Activated naive CD8-positive, alpha-beta T cell (primary cell): Measurements from ENCODE around the gene ACVR1B.

ENCODE experiments used
- H3K27ac Mint-ChIP-seq: one replicate; pipeline ENCODE4 v1.8.0; 2021; ENCODE audit warnings: mixed read lengths
- H3K27me3 Mint-ChIP-seq: one replicate; pipeline ENCODE4 v1.8.0; 2021; ENCODE audit warnings: mixed read lengths
- H3K36me3 Mint-ChIP-seq: one replicate; pipeline ENCODE4 v1.8.0; 2021; ENCODE audit warnings: mixed read lengths
- H3K4me1 Mint-ChIP-seq: one replicate; pipeline ENCODE4 v1.8.0; 2021; ENCODE audit warnings: low read depth, mixed read lengths
- H3K4me3 Mint-ChIP-seq: one replicate; pipeline ENCODE4 v1.8.0; 2021; ENCODE audit warnings: mild to moderate bottlenecking, mixed read lengths
- H3K9me3 Mint-ChIP-seq: one replicate; pipeline ENCODE4 v1.8.0; 2021; ENCODE audit warnings: low read depth, mixed read lengths

Gene ACVR1B

DNA sequence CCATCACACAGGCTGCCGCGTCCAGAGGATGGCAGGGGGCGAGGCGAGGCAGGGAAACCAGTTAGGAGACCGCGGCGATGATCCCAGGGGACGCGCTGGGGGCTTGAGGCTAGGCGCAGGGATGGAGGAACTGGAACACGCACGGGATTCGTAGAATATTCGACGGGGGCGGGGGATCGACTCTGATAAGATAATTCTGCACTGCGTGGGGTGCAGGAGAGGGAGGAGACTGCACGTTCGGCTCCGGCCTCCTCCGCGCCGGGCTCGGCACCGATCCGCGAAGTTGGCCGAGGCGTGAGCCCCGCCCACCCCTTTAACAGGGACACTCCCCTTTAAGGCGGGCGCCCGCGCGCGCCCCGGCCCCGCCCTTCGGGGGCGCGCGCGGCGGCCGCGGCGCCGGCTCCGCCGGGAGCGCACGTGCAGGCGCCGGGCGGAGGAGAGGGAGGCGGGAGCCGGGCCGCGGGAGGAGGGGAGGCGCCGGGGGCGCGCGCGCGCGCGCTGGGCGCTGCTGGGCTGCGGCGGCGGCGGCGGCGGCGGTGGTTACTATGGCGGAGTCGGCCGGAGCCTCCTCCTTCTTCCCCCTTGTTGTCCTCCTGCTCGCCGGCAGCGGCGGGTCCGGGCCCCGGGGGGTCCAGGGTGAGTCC is at the start of gene ACVR1B:
ACVR1B (plus strand) TSS at position 501 of the 644 bp plus-strand sequence; CDS start at position 546, 45 bp downstream.
- H3K9me3 Mint-ChIP-seq: no peaks in the 10 kb centered on the region
- peak within 1 kb of the TSS; percentile 74 for H3K27ac Mint-ChIP-seq
- peaks cover 46% of the 10 kb centered on the region for H3K4me1 Mint-ChIP-seq
- H3K36me3 Mint-ChIP-seq: no peaks in the 10 kb centered on the region
- peak within 1 kb of the TSS; percentile 97 for H3K4me3 Mint-ChIP-seq
- no peaks in the 10 kb centered on the region for H3K27me3 Mint-ChIP-seq

DNA sequence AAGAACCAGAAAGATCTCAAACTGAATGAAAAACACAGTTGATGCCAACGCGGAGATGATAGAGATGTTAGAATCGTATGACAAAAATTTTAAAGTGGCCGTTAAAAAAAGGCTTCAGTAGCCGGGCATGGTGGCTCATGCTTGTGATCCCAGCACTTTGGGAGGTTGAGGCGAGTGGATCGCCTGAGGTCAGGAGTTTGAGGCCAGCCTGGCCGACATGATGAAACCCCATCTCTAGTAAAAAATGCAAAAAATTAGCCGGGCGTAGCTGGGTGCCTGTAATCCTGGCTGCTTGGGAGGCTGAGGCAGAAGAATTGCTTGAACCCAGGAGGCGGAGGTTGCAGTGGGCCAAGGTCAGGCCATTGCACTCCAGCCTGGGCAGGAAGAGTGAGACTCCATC is 49.6 kb upstream of the ACVR1B start:
- H3K36me3 Mint-ChIP-seq: no peaks in the 10 kb centered on the region
- no peak overlapping the region for H3K27ac Mint-ChIP-seq
- H3K27me3 Mint-ChIP-seq: peaks cover 6% of the 10 kb centered on the region
- no peaks in the 10 kb centered on the region for H3K9me3 Mint-ChIP-seq
- no peaks in the 10 kb centered on the region for H3K4me1 Mint-ChIP-seq
- no peak overlapping the region for H3K4me3 Mint-ChIP-seq

DNA sequence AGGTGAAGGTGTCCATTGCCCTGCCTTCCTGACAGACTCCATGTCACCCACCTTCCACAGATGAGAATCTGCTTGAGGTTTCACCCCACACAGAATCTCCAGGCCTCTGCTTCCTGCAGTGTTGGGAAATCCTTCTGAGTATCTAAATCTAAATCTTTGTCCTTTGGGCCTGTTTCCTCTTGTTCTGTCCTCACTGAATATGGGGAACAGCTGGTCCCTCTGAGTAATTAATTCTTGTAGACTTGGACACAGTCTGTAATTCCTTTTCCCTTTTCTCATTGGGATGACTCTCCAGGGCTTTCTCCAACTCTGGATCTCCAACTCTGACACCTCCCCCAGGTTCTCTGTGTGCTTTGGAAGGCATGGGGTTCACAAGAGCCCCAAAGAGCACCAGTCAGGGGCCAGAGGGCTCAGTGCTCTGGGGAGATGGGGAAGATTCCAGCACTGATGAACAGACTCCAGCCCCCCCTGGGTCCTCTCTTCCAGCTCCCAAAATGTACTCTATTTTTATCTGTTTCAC is 46.5 kb upstream of the ACVR1B start:
- peaks cover 15% of the 10 kb centered on the region for H3K27me3 Mint-ChIP-seq
- peaks cover 5% of the 10 kb centered on the region for H3K4me1 Mint-ChIP-seq
- no peaks in the 10 kb centered on the region for H3K36me3 Mint-ChIP-seq
- H3K4me3 Mint-ChIP-seq: no peak overlapping the region
- H3K9me3 Mint-ChIP-seq: no peaks in the 10 kb centered on the region
- no peak overlapping the region for H3K27ac Mint-ChIP-seq

DNA sequence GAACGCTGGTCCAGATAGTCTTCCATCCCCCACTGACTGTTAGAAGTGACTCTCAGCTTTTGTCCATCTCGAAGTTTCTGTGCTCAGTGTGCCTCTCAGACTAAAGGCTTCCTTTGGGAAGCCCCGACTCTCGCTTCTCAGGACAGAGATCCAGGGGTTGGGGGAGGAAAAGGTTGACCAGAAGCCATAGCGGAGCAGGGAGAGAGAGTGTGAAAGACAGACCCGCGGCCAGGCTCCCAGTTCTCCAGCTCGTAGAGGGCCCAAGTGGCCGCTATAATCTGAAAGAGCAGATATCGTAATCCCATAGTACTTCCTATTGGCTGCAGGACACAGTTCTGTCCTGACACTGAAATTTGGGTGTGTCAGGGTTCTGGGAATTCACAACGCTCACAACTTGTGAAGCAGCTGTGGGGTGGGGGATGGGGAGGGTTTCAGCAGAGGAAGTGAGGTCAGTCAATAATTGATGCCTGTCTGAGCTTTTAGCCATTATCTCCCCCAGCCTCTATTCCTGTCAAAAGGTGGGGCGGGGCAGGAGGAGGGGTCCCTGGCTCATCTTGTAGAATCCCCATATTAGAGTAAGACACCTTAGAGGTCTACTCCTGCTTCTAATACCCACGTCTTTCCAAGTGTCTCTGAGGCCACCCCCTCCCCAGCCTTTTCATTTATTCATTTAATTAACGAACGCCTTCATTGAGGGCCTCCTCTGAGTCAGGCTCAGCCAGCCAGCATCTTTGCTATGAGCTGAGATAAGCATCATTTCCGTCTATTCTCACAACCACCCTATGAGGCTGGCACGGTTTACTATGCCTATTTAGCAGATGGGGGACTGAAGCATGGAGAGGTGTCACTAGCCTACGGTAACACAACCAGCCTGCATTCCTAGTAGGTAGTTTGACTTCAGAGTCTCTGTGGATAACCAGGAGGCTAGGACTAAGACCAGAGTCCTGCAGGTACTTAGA is 45.7 kb upstream of the ACVR1B start:
- H3K27ac Mint-ChIP-seq: no peak overlapping the region
- H3K36me3 Mint-ChIP-seq: no peaks in the 10 kb centered on the region
- no peak overlapping the region for H3K4me3 Mint-ChIP-seq
- peaks cover 15% of the 10 kb centered on the region for H3K27me3 Mint-ChIP-seq
- H3K9me3 Mint-ChIP-seq: no peaks in the 10 kb centered on the region
- peaks cover 5% of the 10 kb centered on the region for H3K4me1 Mint-ChIP-seq

DNA sequence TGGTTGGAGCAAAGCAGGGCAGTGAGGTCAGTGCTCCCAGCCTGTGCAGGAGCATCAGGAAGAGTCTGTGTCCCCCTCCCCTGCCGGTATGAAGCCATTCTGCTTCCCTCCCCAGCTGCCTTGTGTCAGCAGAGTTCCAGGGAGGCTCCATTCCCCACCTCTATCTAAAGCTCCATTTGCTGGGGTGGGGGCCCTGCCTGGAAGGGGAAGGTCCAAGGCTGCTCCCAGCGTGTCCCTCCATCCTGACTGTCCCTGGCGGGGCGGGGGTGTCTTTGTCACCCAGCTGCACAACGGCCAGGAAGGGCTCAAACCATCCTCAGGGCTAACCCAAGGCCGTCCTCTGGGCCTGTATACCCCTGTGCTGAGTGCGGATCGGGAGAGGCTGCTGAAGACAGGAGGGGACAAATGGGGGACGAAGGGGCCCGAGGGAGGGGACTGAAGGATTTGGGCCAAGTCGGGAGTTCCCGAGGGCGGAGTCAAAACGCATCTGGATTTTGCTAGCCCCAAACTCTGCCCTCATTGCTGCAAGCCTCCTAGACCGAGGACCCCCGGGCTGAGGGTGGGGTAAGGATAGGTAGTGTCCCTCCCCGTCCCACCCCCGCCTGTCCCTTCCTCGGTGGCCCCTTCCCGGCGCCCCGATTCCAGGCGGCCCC is 44.9 kb upstream of the ACVR1B start:
- H3K9me3 Mint-ChIP-seq: no peaks in the 10 kb centered on the region
- no peak overlapping the region for H3K4me3 Mint-ChIP-seq
- H3K4me1 Mint-ChIP-seq: peaks cover 5% of the 10 kb centered on the region
- no peak overlapping the region for H3K27ac Mint-ChIP-seq
- no peaks in the 10 kb centered on the region for H3K36me3 Mint-ChIP-seq
- H3K27me3 Mint-ChIP-seq: peaks cover 15% of the 10 kb centered on the region

DNA sequence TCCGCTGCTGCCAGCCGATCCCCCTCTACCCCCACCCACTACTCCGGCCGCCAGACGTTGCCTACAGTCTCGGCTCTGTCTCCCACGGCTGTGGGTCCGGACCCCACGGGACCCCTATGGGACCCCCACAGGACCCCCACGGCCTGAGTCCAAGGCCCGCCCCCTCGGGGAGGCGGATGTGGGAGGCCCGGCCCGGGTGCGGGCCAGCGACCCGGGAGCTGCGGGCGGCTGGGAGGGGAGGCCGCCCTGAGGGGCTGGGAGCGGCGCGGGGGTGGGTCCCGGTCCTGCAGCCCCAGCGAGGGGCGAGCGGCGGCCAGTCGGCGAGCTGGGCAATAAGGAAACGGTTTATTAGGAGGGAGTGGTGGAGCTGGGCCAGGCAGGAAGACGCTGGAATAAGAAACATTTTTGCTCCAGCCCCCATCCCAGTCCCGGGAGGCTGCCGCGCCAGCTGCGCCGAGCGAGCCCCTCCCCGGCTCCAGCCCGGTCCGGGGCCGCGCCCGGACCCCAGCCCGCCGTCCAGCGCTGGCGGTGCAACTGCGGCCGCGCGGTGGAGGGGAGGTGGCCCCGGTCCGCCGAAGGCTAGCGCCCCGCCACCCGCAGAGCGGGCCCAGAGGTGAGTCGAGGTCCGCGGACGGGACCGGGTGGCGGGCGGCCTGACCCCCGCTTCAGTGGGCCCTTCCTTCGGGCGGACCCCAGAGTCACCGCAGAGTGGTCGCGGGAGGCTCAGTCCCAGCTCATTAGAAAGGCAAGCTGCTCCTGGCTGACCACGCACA is 44.2 kb upstream of the ACVR1B start, which contains the start of gene ACVRL1:
ACVRL1 (plus strand) TSS at position 422 of the 773 bp plus-strand sequence. CDS start 4,971 bp downstream, outside the sequence.
- Mint-ChIP-seq H3K4me1 (peaks cover 5% of the 10 kb centered on the region), H3K4me3 (peak within 1 kb of the TSS; percentile 30), H3K27me3 (peaks cover 15% of the 10 kb centered on the region), H3K36me3 (no peaks in the 10 kb centered on the region), H3K9me3 (no peaks in the 10 kb centered on the region), H3K27ac (no peak within 1 kb of the TSS)

DNA sequence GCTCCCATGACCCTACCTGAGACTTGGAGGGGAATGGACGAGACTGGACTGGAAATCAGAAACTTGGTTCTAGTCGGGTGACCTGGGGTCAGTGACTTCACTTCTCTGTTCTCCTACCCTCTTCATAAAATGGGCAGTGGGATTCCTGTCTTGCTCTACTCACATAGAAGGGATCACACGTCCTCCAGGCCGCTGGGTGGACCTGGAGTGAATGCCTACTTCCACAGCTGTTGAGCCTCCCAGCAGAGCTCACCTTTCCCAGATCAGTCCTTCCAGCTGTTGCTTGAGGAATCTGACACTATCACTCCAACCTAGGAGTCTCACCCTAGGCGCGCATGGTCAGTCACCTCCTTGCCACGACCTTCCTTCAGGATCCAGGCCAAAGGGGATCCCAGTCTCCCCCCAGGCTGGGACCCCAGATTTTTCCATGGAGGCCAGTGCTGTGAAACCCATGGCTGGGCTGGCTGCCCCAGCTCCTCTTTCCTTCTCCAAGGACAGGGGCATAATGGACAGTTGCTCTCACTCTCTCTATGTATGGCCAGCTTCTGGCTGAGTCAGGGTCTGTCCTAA is 43.6 kb upstream of the ACVR1B start:
- H3K4me1 Mint-ChIP-seq: peaks cover 5% of the 10 kb centered on the region
- peak overlapping the region; percentile 30 for H3K4me3 Mint-ChIP-seq
- H3K9me3 Mint-ChIP-seq: no peaks in the 10 kb centered on the region
- no peaks in the 10 kb centered on the region for H3K36me3 Mint-ChIP-seq
- H3K27ac Mint-ChIP-seq: no peak overlapping the region
- H3K27me3 Mint-ChIP-seq: peaks cover 15% of the 10 kb centered on the region

DNA sequence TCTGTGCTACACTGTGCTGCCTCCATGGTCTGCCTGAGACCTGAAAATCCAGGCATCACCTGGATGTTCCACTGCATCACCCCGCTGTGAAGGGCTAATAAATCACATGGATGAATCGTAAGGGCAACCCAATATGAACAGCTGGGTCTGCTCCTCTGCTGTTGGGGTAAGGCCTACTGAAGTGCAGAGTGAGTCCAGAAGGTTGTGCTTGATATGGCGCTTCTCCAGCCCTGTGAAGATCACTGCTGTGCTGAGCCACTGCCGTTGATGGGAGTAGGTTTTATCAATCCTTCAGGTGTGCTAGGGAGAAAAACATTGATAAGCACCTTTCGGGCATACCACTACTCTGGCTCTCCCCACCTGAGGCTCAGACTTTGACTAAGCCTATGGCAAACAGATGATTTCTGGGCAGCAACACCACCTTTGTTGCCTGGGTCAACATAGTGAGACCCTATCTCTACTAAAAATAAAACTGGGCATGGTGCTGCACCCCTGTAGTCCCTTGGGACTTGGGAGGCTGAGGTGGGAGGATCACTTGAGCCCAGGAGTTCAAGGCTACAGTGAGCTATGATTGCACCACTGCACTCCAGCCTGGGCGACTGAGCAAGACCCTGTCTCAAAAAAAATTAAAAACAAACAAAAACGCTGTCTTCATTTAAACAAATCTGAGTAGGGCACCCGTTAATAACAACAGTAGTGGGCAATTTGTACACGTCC is 42.5 kb upstream of the ACVR1B start:
- Mint-ChIP-seq H3K27me3 (peaks cover 15% of the 10 kb centered on the region), H3K36me3 (no peaks in the 10 kb centered on the region), H3K9me3 (no peaks in the 10 kb centered on the region), H3K27ac (no peak overlapping the region), H3K4me3 (no peak overlapping the region), H3K4me1 (peaks cover 5% of the 10 kb centered on the region)

DNA sequence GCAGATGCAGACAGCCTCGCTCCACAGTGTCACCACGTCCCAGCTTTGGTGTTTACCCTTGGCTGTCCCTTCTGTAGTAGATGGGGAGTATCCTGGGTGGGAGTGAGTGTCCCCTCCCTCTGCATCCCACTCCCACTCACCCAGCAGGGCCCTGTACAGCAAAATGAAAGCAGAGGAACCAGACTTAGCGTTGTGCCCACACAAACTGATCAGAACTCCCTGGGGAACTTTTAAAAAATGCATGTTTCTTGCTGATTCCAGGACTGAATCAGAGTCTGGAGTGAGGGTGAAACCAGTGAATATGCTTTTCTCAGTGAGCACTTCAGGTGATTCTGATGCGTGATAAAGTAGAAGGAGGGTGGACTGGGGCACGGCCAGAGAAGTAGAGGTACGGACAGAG is 41.3 kb upstream of the ACVR1B start:
- Mint-ChIP-seq H3K4me3 (no peak overlapping the region), H3K4me1 (peaks cover 5% of the 10 kb centered on the region), H3K27ac (no peak overlapping the region), H3K27me3 (peaks cover 15% of the 10 kb centered on the region), H3K9me3 (no peaks in the 10 kb centered on the region), H3K36me3 (no peaks in the 10 kb centered on the region)

DNA sequence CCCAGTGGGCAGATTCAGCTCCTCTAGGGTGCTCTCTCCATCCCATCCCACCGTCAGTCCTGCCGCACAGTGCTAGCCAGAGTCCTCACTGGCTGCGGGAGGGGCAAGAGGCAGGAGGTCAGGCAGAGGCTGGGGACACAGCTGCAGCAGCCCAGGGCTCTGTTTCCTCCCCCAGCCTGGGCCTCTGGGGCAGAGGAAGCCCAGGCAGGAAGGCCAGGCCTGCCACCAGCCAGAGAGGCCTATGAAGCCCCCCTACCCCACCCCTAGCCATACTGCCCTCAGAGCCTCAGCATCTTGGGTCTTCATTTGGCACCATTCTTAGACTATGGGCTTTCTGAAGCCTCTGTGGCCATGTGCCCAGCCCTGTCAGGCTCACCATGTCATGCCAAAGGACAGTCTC is 40.8 kb upstream of the ACVR1B start:
- H3K4me3 Mint-ChIP-seq: no peak overlapping the region
- peaks cover 15% of the 10 kb centered on the region for H3K27me3 Mint-ChIP-seq
- H3K9me3 Mint-ChIP-seq: no peaks in the 10 kb centered on the region
- peaks cover 5% of the 10 kb centered on the region for H3K4me1 Mint-ChIP-seq
- no peaks in the 10 kb centered on the region for H3K36me3 Mint-ChIP-seq
- no peak overlapping the region for H3K27ac Mint-ChIP-seq

DNA sequence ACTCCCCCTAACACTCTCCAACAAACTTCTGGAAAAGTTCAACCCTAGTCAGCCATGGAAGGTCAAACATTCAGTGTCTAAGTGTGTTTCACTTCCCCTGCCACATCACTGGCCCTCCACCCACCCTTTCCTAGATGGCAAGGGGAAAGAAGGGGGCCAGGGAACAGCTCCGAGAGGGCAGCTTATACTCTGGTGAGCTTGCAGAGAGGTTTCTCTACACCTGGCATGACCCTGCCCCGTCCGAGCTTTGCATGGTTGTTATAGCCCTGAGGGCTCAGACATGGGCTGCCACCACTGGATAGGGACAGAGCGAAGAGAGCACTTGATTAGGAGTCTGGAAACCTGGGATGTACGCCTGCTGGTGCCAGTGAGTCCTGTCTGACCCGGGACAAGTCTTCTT is 40.2 kb upstream of the ACVR1B start:
- Mint-ChIP-seq H3K9me3 (no peaks in the 10 kb centered on the region), H3K27me3 (peaks cover 12% of the 10 kb centered on the region), H3K4me3 (no peak overlapping the region), H3K36me3 (no peaks in the 10 kb centered on the region), H3K27ac (no peak overlapping the region), H3K4me1 (peaks cover 5% of the 10 kb centered on the region)

DNA sequence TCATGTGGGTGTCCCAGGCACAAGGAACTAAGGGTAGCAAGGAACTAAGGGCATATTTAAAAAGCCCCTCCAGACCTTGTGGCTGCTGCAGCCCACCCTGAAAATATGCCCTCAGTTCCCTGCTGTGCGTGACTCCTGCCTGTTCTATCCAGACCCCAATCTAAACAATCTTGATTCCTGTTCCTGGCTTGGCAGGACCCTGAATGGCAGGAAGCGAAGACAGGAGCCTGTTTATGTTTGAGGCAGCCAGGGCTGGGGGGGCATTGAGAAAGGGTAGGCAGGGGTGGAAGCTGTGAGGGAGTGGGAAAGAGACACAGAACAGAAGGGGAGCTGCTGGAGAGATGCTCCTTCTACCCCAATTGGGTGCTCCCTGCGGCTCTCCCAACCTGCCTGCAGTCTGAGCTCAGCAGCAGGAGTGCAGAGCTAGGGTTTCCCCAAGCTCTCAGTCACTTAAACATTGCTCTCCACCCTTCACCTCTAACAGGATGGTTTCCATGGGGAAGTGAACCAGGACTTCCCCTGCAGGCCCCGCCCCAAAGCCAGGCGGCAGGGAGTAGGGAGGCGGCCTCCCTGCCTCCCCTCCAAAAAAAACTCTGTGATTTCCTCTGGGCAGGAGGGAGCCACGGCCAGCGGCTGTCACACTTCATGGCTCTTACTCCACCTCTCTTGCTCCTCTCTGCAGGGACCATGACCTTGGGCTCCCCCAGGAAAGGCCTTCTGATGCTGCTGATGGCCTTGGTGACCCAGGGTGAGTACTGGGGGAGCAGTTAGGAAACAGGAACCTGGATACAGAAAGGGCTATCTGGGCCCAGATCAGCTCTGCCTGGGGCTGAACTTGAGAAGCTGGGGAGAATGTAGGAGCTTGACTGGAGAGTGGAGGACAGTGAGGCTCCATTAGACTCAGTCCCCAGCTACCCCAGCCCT is 39.4 kb upstream of the ACVR1B start:
- no peaks in the 10 kb centered on the region for H3K9me3 Mint-ChIP-seq
- H3K27ac Mint-ChIP-seq: no peak overlapping the region
- H3K36me3 Mint-ChIP-seq: no peaks in the 10 kb centered on the region
- H3K4me1 Mint-ChIP-seq: peaks cover 5% of the 10 kb centered on the region
- H3K27me3 Mint-ChIP-seq: peaks cover 12% of the 10 kb centered on the region
- no peak overlapping the region for H3K4me3 Mint-ChIP-seq
